ENCODE data around the gene NIF3L1.

NIF3L1 gene

GRCh38 chr2:200888704-200889625 is at the start of gene NIF3L1, which contains the start of gene PPIL3:
Gene NIF3L1, plus strand, starts transcription at chr2:200889371. Its CDS starts 2,573 bp downstream, at chr2:200891944.
Gene PPIL3, minus strand, starts transcription at chr2:200889077. Its CDS starts 1,462 bp downstream, at chr2:200887615.
- peak; percentile 80 for DNase-seq

DNA sequence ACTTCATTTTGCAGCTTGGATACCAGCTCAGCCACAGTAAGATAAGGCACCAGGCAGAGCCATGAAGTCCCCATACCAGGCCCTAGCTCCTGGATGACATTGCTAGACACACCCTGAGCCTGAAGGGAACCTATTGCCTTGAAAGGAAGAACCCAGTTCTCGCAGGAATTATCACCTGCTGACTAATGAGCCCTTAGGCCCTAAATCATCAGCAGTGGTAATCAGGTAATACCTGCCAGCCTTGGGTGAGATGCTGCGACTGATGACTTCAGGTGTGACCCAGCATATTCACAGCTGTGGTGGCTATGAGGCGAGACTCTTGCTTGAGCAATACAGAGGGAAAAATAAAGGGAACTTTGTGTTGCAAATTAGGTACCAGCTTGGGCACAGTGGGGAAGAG is 49.7 kb upstream of the NIF3L1 start:
- no peak for DNase-seq

- DNase-seq, result no peak
Observed at GRCh38 chr2:200843993-200844948, 44.9 kb upstream of the NIF3L1 start.

DNA sequence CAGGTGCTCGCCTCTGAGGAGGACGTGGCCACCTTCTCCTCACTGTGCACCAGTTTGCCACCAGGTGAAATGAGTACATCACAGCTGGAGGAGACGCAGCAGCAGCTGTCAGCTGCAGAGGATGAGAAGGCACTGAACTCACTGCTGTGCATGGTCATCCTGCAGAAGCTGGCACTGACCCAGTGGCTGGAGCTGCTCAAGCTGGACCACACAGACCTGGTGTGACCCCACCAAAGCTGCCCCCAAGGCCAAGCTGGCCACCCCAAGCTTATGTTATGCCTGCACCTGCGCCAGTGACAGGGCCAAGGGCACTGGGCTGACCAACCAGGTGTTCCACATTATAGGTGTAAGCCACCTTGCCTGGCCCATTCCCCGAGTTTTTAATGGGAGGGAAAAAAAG is 44.0 kb upstream of the NIF3L1 start:
- no peak for DNase-seq

- no peak for DNase-seq
Observed at GRCh38 chr2:200845669-200846325, 43.4 kb upstream of the NIF3L1 start.

DNA sequence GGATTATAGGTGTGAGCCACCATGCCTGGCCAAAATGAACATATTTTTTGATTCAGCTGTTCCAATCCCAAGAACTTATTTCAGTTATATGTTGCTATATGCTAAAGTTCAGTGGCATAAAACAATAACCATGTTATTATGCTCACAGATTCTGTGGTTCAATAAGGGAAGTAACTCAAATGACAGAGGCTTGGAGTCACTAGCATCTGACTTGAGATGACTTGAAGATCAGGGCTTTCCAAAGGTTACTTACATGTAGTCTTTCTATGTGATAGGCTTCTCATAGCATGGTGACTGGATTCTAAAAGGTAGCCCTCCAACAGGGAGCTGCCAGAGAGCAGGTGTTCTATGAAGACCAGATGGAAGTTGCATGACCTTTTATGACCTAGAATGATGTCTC is 41.9 kb upstream of the NIF3L1 start:
- DNase-seq, result no peak

DNA sequence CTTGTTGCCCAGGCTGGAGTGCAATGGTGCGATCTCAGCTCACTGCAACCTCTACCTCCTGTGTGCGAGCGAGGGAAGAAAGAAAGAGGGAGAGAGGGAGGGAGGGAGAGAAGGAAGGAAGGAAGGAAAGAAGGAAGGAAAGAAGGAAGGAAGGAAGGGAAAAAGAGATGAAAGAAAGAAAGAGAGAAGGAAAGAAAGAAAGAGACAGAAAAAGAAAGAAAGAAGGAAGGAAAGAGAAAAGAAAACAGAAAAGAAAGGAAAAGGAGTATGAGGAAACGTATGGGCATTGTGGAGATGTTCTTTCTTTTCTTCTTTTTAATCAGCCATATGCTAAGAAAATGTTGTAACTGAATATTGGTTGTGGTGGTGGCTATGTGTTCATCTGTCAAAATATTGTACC is 41.2 kb upstream of the NIF3L1 start:
- DNase-seq, result no peak

- no peak for DNase-seq
Observed at GRCh38 chr2:200850512-200851256, 38.5 kb upstream of the NIF3L1 start.

- DNase-seq, result no peak
Observed at GRCh38 chr2:200851398-200852248, 37.5 kb upstream of the NIF3L1 start.

DNA sequence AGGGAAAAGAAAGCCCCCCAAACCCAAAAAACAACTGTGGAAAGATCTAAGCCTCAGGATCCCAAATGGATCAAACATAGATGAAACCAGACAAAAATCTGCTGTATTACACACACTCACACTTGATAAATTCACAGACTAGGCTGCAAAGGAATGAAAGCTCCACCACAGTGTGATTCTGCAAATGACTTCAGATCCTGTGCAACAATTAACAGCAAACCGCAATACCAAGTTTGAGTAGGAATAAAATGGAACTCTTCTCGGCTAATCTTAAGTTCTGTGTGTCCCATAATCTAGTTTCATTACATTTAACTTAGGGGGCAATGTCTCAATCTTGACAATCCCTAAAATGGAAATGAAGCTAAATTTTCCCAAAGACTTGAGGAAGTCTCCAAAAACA is 36.6 kb upstream of the NIF3L1 start:
- no peak for DNase-seq

- DNase-seq, result no peak
Observed at GRCh38 chr2:200856806-200857205, 32.4 kb upstream of the NIF3L1 start.

DNA sequence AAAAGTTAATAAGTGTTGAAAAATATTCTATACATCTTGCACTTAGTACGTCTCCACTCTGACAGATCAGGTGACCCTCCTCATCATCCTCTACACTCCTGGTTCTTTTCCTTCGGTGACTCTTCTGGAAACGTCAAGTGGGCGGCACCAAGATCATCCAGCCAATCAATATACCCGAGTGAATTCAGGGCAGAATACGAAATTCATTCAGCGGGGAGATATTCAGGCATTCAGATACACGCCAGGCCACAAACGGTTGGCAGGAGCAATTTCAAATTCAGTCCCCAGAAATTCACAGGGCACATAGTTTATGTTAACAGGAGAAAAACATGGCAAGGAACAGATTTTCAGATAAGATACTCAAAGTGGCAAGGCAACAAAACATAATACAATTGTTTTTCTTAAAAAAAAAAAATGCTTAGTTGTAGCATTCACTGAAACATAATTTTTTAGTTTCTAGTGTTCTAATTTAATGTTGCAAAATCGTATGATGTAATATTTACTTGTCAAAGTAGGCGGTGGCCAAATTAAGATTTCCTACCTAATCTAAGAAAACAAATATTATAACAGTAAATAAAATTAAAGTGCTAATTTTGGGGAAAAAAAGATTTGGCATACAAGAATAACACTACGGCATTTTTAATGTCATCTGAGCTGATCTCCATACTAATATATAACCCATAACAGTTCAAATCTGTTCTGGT is 28.9 kb upstream of the NIF3L1 start:
- DNase-seq, result no peak

GRCh38 chr2:200861617-200862155 is 27.5 kb upstream of the NIF3L1 start:
- DNase-seq, result no peak

DNA sequence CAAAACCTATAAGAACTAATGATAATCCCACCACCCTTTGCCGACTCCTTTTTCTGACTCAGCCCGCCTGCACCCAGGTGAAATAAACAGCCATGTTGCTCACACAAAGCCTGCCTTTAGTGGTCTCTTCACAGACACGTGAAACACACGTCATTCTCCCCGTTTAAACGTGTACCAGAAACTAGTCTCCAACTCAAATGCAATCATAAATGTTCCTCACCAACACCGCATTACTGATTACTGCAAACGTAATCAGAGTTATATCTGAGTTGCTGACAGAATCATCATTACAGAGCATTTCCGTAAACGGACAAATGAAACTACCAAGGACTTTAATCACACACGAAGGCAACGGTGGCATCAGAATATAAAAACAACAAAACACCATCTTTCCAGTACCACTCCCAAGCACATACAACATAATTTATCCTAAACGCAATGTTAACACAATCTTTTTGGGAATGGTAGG is 26.6 kb upstream of the NIF3L1 start:
- DNase-seq, result no peak

DNA sequence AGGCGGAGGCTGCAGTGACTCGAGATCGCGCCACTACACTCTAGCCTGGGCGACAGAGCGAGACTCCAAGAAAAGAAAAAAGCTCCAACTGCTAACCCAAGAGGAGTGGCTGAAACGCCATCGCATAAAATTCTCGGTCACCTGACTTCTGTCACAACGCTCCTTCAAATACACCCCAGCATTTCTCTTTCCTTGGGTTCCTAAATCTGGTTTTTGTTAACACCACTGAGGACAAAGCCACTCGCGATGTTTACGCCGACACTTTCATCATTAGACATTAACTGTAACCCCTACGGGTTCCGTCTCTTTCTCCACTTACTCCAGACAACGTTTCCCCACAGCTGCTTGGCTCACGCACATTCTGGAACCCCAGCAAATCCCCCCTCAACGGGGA is 25.4 kb upstream of the NIF3L1 start:
- no peak for DNase-seq

DNA sequence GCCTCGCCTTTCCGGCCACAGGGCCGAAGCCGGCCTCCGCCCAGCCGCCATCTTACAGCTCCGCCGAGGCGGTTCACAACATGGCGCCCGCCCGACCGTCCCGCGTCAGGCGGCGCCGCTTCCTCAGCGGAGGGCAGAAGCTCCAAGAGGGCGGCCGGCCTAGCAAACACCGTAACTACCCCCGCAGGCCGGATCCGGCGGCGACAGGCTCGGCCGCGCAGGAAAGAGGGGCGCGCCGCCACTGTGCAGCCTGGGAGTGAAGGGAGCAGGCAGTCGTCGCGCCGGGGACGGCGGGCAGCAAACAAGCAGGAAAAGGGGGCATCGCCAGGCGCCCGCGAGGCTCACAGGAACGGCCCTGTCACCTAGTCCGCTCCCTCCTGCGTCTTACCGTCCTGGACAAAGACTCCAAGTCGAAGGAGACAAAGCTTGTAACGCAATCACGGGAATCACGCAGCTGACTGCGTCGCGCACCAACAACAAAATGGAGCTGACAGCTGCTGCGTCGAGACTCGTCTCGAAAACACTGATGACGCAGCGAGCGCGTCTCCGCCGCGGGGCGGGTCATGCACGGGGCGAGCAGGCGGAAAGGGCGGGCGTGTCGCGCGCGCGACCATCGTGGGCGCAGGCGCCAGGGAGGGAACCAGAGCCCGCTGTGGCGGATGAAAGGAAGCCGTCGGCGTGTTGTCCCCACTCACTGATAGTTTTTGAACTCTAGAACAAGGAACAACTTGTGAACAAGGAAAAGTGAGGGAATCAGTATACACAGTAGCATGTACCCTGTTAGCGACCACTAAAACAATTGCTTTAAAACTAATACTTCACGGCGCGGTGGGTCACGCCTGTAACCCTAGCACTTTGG is 24.8 kb upstream of the NIF3L1 start, which contains the start of gene CLK1:
Gene CLK1 (minus strand): TSS at position 483 of the 859 bp plus-strand sequence. CDS start 2,796 bp downstream, outside the sequence.
- DNase-seq, result peak; percentile 81

GRCh38 chr2:200869014-200869413 is 20.2 kb upstream of the NIF3L1 start:
- DNase-seq, result no peak

DNA sequence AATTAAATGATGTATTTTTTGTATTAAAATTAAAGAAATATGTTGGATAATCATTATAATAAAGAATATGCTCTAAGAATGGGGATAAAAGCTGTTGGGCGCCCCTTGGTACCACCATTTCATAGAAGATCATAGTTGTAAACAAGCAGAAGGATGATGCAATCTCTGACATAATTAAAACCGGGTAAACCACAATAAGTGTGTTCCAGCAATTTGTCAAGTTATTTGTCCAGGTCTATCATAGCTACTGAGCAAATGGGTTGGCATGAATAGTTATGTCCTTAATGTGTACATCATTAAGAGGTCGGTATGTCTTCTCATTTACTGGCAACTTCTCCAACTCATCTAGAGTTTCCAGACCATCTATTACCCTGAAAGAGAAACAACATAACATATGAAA is 18.0 kb upstream of the NIF3L1 start:
- DNase-seq, result no peak

GRCh38 chr2:200873560-200873959 is 15.6 kb upstream of the NIF3L1 start:
- DNase-seq, result no peak

All from GOT3 (cell line).